GM19025 (cell line): Measurements from ENCODE around the gene KRTAP10-2.

Source experiments
- ATAC-seq: cut with Tn5 transposase; IDR thresholded peaks from one replicate; pipeline ENCODE4 v1.9.1; 2021; ENCODE audit warnings: mild to moderate bottlenecking, low read depth, moderate library complexity; ENCODE audit not compliant: unreplicated experiment

The KRTAP10-2 gene

DNA sequence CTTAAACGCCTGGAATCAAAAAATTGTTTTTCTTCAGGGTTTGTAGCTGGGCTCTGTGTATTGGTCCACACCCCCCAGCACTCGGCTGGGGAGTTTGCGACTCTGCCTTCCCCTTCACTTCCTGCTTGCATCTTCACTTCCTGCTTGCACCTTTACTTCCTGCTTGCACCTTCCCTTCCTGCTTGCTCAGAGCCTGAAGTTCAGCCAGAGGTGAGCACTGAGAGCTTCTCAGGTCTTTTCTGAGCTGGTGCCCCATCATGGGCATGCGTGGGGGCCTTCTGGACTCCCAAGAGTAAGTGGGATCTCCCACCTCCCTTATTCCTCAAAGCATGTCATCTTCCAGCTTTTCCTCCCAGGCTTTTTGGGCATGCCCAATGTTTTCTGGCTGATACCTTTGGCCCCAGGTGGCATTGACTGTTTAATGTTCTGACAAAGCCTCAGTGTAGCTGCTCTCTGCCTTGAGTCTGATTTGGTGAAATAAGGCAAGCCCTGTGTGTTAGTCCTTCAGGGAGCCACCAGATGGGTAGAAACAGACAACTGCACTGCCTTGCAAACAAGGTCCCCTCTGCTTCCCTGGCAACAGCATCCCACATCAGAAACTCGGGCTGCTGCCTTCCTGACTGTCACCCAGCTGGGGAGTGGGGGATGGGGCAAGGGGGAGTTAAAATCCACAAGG, 3.5 kb downstream of the KRTAP10-2 start:
- ATAC-seq: no peak

DNA sequence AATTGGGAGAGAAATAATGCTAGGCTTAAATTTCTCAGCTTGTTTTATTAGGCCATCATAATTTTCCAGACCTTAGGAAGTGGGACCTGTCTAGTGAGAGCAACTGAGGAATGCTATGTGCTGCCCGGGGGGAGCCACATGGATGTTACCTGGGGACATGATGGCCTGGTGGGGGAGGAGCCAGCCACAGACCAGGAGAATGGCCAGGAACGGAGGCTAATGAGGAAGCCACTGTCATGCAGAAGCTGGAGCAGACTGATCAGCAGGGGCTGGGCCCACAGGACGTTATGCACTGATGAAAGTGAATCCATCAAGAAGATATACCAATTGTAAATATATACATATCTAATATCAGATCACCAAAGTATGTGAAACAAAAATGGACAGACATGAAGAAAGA, 6.7 kb downstream of the KRTAP10-2 start:
- no peak for ATAC-seq

DNA sequence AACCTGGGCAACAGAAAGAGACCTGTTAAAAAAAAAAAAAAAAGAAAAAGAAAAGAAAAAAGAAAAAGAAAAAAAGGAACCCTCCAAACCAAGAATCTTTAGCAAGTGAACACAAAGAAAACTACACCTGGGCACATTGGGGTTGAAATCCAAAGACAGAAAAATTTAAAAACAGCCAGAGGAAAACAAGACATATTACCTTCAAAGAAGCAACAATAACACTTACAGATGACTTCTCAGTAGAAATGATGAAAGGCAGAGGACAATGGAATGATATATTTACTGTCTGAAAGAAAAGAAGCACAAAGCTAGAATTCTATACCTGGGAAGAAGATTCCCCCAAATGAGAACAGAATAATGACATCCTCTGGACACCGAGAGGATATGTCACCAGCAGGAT, 8.6 kb downstream of the KRTAP10-2 start:
- no peak for ATAC-seq

DNA sequence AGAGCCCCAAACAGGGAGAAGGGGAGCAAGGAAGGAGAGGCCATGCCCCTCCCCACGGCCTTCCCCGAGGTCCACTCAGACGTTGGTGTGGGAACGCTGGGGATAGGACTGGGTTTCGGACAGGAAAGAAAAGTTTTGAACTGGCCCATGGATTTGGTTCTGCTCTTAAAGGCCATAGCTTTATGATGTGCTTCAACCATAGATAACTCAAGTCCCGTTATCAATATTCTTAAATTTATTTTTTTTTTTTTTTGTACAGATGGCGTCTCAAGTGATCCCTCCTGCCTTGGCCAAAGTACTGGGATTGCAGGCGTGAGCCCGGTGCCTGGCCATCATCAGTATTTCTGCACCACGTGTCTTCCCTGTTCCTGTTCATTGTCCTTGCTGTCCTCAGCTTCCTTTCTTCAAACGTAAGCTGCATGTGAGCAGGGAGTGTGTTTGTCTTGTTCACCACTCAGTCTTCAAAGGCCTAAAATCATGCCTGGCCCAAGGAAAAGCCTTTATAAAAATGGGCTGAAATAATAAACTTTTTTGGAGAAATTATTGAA, 10.5 kb downstream of the KRTAP10-2 start:
- ATAC-seq: no peak

DNA sequence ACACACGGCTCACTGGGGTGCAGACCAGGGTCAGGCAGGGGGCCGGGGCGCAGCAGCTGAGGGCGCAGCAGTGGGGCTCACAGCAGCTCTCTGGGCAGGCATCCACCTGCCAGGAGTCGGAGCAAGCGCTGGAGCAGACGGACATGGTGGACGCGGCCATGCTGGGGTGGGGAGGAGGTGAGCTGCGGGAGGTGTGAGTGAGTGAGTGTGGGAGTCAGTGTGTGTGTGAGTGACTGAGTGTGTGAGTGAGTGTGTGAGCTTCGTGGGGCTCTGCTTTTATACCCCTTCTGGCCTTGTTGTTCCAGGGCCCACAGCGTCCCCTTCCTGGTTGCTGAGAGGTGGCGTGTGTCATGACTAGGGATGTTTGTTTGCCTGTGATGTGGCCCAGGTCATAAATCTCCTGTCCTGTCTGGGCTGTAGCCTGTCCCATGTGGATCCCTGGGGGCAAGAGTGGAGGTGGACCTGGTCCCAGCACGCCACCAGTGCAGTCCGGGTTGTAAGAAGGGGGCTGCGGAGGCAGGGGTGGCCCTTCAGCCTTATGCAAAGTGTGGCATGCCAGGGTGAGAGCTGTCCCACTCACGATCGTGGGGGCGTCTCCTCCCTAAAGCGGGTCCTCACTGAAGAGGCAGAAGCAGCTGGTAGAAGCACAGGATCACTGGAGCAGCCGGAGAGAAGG, 11.2 kb downstream of the KRTAP10-2 start, which contains the start of gene KRTAP10-1:
Gene KRTAP10-1 (minus strand): TSS at position 205 of the 676 bp plus-strand sequence. CDS start 45 bp downstream, at position 160.
- ATAC-seq: no peak

DNA sequence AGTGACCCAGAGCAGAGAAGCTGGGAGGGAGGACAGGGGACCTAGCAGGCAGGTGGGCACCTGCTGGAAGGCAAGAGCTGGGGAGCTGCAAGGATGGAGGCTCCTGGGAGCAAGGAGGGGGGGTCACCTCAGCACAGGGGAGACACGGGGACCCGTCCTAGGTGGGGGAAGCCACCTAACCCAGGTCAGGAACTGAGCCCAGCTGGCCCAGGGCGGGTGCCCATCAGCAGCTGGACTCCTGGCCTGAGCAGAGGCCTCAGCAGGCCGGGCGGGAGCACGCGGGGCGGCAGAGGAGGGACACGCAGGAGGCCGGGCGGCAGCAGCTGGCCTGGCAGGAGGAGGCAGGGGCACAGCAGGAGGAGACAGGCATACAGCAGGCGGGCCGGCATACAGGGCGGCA, 12.3 kb downstream of the KRTAP10-2 start:
- ATAC-seq: no peak

DNA sequence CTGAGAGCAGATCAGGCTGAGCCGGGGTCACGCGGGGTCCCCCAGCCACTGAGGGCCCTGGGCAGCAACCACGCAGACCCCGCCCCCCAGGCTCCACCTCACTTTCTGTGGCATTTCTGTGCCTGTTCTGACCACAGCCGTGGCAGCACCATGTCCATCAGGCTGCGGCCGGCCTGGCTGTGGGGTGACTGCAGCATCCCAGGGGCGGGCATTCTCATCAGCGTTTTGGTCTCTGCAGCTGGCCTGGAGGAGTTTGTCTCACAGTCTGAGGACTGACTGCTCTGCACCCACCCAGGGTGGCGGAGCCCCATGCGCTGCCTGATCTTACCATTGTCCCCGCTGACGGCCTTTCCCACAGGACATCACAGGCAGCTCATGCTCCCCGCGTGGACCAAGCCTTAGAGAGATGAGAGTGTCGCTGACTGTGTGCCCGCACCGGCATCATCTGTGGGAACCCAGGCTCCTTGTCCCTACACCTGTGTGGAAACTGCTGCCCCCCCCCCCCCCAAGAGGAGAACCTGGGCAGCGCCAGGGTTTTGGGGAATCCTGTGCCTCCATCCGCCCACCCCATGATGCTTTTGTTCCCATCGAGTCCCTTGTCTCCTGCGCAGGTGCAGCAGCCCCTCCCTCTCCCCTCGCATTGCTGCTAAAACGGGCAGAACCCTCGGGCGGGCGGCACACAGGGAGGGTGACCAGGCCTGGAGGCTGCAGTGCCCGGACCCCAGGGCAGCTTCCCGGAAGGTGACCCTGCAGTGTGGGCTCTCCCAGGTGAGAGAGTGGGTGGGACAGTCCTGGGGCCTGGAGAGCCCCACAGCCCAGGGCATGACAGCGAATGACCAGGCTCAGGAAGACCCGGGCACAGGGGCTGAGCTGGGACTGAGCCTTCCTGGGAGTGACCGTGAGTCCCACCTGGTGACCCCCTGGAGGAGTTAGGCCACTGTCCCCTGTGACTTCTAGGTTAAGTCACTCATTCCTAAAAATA, 13.1 kb downstream of the KRTAP10-2 start:
- ATAC-seq: no peak

DNA sequence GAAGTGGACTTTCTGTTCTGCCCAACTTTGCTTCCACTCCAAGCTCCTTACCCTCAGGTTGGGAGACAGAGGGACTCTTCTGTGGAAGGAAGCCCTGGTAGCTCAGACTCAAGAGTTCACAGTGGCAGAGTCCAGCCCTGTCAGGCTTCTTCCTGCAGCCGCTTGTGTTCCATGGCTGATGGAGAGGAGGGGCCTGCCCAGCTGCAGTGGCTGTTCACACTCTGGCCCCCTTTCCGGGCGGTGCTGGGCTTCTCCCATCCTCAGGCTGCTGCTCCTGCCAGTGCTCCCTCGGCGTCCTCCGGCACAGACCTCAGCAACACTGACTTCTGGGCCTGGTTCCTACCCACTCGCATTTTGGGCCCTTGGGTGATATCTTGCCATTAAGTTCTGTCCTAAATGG, 15.3 kb downstream of the KRTAP10-2 start:
- ATAC-seq: no peak

DNA sequence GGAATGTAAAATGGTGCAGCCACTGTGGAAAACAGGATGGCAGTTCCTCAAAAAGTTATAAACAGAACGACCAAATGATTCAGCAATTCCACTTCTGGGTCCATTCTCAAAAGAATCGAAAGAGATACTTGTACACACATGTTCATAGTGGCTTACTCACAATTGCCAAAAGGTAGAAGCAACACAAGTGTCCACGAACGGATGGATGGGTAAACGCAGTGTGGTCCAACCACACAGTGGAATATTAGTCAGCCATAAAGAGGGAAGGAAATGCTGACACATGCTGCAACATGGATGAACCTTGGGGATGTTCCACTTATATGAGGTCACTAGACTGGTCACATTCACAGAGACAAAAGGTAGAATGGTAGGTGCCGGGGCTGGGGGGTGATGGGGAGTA, 16.6 kb downstream of the KRTAP10-2 start:
- no peak for ATAC-seq

DNA sequence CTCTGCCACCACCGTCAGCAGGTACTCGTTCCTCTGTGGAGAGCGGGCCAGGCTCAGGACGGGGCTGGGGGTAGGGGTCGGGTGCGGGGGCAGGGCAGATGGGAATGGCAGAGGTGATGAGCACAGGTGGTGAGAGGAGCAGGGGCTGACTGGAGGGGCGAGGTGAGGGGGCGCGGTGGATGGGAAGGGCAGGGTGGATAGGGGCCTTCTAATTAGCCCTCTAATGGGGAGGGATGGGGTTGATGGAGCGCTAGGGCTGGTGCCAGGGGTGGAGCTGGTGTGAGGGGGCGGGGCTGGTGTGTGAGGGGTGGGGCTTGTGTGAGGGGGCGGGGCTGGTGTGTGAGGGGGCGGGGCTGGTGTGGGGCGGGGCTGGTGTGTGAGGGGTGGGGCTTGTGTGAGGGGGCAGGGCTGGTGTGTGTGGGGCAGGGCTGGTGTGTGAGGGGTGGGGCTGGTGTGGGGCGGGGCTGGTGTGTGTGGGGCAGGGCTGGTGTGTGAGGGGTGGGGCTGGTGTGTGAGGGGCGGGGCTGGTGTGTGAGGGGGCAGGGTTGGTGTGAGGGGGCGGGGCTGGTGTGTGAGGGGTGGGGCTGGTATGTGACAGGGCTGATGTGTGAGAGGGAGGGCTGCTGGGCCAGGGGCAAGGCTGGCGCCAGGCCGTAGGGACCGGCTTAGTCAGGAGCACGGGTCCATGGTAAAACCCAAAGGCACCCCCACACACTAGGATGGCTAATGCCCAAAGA, 17.2 kb downstream of the KRTAP10-2 start:
- no peak for ATAC-seq

DNA sequence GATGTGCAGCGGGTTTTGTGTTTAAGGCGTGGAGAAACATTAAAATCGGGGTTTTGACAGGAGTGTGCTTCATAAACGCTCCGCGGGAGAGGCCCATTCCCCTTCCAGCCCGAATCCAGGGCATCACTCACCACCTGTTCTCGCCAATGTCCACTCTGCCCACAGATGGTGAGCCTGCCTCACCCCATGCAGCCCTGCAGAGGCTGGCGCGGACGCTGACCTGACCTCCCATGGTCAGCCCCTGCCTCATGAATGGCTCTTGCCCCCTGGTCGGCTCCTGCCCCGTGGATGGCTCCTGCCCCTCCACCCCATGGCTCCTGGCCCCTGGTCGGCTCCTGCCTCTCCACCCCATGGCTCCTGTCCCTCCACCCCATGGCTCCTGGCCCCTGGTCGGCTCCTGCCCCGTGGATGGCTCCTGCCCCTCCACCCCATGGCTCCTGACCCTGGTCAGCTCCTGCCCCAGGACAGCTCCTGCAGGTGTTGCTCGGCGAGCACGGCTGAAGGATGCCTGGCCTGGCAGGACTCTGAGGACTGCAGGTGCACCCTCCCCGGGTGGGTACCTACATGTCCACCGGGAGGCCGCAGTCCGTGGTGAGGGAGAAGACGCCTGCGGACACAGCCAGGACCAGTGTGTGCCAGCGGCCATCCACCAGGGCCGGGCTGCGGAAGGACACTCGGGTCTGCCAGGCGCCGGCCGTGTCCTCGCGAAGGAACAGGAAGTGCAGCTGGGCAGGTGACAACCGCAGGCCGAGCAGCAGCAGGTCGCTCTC, 18.0 kb downstream of the KRTAP10-2 start:
- ATAC-seq: no peak

DNA sequence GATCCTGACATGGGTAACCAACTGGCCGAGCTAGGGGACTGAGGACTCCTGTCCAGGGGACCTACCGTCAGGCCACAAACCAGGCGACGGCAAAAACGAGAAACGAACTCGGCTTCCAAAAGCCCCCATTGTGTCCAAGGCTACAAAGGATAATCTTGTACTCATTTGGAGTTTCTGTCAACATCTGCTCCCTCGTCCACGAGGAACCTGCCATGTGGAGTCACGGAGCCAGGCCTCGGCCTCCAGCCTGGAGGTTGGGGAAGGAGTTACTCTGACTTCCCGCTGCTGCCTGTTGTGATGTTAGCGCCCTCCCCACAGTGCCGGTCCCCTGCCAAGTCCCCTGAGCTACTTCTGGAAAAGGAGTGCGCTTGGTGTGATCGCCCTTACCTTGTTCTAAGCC, 18.6 kb downstream of the KRTAP10-2 start:
- ATAC-seq: no peak

DNA sequence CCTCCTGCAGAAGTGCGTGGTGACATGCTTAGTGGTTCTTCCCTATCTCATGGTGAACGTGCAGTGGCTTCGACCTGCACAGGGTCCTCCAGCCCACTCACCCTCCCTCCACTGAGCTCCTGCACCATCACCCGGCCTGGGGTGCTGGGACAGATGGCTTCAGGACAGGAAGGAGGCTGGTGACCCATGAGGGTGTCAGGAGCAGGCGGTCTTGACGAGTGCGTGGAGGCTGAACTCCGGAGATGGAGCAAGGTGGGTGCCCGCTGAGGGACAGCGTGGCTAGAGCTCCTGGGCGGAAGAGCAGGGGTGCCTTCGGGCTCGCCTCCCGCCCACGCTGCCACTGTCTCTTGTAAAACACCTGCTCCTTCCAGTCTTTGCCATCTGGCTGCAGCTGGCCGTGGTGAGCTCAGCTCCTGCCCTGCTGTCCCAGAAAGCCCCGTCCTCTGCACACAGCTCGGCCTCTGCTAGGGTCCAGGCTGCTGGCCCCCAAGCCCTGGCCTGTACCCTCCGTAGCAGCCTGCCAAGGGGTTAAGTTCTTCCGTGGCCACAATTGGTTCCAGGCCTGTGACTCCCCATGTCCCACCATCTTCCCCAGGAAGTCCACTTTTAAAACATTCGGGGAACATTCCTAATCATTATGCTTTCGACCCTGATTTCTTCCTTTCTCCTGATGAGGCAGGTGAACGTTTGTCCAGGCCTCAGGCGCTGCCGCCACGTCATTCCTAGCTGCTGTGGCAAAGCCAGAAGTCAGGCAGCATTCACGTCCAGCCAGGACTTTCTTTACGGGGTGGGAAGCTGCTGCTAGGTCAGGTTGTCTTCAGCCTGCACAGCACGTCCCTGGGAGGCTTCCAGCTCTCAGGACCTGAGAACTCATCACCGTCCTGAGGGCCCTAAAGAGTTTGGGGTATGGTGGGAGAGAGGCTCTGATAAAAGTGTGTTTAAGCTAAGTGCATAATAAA, 19.4 kb downstream of the KRTAP10-2 start:
- no peak for ATAC-seq

DNA sequence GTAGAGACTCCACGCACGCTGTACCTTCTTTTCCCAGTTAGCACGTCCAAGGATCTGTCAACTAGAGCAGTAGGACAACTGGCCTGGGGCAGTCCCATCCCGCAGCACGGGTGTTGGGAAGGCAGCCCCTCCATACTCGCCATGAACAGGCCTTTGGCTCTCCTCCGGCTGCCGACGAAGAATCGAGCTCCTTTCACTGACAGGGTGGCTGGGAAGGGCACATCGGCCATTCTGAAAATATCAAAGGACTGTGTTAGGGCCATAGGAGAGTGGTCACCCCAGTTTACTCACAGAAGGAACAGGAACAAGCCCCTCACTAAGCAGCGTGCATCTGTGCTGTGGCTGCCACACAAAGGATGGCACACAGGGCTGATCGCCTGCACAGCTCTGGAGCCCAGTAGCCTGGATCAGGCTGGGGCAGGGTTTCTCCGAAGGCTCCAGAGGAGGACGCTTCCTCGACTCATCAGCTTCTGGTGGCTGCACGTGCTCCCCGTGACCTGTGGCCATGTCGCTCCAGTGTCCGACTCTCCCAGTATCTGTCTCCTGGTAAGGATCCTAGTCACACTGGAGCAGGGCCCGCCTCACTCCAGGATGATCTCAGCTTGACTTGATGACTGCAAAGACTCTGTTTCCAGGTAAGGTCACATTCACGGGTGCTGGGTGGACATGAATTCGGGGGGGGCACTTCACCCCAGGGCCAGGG, 20.3 kb downstream of the KRTAP10-2 start:
- ATAC-seq: no peak

DNA sequence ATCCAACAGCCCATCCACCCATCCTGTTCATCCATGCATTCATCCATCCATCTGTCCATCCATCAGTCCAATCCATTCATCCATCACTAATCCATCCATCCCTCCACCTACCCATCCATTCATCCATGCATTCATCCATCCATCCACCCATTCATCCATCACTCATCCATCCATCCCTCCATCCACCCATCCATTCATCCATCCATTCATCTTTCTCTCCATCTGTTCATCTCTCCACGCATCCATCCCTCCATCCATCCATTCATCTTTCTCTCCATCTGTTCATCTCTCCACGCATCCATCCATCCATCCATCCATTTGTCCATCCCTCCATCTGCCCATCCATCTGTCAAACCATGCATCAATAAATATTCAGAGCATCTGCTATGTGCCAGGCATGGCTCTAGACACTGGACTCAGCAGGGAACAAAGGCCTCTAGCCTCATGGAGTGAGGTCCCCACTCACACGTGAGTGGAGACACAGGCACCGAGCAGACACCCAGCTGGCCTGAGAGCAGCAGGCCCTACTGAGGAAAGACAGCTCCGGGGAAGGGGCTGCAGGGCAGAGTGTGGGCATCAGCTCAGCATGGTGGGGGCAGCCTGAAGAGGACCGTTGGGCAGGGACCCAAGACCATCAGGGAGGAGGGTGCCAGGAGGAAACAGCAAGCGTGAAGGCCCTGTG, 20.9 kb downstream of the KRTAP10-2 start:
- no peak for ATAC-seq

DNA sequence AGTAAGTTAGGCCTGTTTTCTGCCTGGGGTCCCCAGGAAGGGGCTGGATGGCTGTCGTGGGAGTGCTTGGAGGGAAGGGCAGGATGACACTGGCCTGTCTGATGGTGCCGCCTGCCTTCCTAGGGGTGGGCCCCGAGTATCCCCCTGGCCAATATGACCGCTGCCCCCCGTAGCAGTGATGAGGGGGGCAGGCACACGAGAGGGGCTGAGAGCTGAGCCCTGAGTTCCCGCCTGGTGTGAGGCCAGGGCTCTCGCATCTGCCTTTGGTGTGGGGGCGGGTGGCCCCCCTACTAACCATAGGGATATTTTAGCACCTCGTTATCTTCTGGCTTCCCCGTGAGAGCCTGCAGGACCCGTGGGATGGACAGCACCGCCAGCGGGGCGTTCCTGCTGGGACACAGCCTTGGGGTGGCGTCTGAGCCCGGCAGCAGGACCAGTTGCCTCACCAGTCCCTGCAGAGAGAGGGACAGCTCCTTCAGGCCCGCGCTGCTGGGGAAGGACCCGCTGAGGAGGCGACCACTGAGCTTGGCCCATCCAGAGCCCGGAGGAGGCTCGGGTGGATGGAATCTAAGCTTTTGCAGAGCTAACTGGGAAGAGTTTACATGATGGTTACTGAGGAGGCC, 21.7 kb downstream of the KRTAP10-2 start:
- ATAC-seq: no peak

DNA sequence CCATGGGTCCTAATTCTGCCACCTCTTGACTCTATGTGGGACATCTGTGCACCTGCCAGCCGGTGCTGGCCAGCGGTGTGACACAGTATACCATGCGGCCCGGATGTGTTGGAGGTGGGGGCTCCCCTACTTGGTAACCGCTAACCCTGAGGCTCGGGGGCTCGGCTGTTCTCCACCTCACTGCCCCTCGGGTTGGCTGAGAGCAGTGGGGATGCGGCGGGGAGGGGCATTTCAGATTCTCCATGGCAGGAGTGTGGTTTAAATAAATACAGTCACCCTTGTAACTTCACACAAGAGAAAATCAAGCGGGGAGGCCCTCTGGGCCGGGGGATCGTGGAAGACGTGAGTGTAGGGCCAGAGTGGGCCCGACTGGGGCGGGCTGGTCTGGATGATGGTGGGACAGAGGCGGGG, 22.3 kb downstream of the KRTAP10-2 start:
- no peak for ATAC-seq
